Activated CD4-positive, CD25-positive, alpha-beta regulatory T cell treated with anti-CD3 and anti-CD28 coated beads, Interleukin-2, amount 50 U/mL, for 24 hours (primary cell): Measurements from ENCODE around the gene CSMD2.
"Not testable (repeated sequence)": the region's sequence is repeated elsewhere in the genome, so short reads cannot be mapped to it uniquely, and the experiment has no call there.

Experiments used
- ATAC-seq, 2 donors: fragments of 150-1000 bp; cut with Tn5 transposase; one replicate each; pipeline ENCODE4 v1.10.0; 2021; ENCODE audit warnings: mild to moderate bottlenecking in 1 of 2, moderate library complexity in 1 of 2

Gene CSMD2

GRCh38 chr1:33516428-33516827 lies 648.6 kb downstream of the CSMD2 start:
- ATAC-seq, result no peak

DNA sequence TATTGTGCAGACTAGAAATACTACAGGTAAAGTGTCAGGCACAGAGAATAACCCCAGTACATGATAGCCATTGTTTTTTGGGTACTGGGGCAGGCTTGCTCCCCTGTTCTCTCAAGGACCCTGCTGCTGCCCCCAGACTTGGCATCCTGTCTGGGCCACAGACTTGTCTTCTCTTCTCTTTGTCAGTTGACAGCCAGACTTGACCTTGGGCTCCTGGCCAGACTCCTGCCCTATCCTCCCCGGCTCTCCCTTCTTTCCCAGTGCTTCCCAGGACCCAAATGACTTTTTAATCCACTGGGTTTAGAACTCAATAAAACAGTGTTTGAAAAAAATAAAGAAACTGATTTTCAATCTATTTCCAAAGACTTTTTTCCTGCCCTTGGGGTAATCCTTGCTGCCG lies 649.4 kb downstream of the CSMD2 start:
- ATAC-seq, result no peak

- ATAC-seq, result no peak
These were observed 649.9 kb downstream of the CSMD2 start for GRCh38 chr1:33515112-33515511.

DNA sequence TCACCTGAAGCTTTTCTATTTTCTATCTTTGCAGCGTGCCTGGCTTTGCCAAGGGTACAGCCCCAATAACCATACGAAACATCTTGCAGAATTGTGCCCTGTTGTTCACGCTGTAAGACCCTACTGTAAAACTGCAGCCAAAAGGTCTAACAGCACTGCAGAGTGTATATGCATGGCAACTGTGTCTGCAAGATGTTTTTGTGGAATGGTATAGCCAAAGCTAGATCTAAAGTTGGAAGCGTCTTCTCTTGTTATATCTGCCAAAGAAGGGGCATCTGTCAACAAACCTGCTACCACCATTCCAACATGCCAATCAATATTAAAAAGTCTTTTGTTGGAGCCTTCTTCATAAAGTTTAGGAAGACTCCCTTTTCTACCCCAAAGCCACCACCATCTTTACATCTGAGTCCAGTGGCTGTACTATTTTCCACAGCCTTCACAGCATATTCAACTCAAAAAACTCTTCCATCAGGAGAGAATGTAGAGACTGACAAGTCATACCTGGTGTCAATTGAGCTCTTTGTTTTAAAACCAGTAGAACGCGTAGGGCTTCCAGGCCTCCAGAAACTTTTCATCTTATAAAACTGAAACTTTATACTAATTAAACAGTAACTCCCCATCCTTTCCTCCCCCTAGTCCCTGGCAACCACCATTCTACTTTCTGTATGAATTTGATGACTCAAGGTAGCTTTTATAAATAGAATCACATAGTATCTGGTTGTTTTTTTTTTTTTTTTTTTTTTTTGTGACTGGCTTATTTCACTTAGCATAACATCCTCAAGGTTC lies 652.6 kb downstream of the CSMD2 start:
- peak; percentile 28 to 33 for ATAC-seq

DNA sequence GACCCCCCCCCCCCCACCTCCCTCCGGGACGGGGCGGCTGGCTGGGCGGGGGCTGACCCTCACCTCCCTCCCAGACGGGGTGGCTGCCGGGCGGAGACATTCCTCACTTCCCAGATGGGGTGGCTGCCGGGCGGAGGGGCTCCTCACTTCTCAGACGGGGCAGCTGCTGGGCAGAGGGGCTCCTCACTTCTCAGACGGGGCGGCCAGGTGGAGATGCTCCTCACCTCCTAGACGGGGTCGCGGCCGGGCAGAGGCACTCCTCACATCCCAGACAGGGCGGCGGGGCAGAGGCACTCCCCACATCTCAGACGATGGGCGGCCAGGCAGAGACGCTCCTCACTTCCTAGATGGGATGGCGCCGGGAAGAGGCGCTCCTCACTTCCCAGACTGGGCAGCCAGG lies 655.8 kb downstream of the CSMD2 start:
- ATAC-seq, result not testable (repeated sequence)

- ATAC-seq, result no peak
These were observed 656.9 kb downstream of the CSMD2 start for GRCh38 chr1:33508151-33508550.

GRCh38 chr1:33507661-33508060 lies 657.4 kb downstream of the CSMD2 start:
- no peak for ATAC-seq

GRCh38 chr1:33503506-33503905 lies 661.5 kb downstream of the CSMD2 start:
- no peak for ATAC-seq

GRCh38 chr1:33502726-33503125 lies 662.3 kb downstream of the CSMD2 start:
- no peak for ATAC-seq

GRCh38 chr1:33501774-33502173 lies 663.3 kb downstream of the CSMD2 start:
- ATAC-seq, result no peak

GRCh38 chr1:33501309-33501708 lies 663.7 kb downstream of the CSMD2 start:
- no peak for ATAC-seq

GRCh38 chr1:33500547-33500946 lies 664.5 kb downstream of the CSMD2 start:
- no peak for ATAC-seq

DNA sequence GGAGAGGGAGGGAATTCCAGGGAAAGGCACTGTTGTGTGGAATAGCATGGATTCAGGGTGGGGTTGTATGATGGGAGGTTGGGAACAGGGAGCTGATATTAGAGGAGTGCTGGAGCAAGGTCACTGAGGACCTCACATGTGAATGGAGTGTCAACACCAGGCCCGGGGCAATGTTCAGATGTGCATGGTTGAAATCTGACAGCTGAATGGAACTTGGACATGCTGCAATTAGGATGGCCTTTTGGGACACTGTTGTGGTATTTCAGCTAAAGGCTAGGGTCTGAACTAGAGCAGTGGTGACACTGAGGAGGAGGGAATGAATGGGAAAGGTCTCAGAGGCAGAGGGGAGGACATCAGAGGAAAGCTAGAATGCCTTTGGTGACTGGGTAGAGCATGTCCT lies 667.6 kb downstream of the CSMD2 start:
- ATAC-seq, result no peak

DNA sequence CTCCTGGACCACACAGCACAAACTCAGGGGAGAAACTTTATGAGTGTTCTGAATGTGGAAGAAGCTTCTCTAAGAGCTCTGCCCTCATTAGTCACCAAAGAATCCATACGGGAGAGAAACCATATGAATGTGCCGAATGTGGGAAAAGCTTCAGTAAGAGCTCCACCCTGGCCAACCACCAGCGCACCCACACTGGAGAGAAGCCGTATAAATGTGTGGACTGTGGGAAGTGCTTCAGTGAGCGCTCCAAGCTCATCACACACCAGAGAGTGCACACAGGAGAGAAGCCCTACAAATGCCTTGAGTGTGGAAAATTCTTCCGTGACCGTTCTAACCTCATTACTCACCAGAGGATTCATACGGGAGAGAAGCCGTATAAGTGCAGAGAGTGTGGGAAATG lies 670.1 kb downstream of the CSMD2 start:
- ATAC-seq, result no peak

GRCh38 chr1:33488624-33489023 lies 676.4 kb downstream of the CSMD2 start:
- ATAC-seq, result no peak

DNA sequence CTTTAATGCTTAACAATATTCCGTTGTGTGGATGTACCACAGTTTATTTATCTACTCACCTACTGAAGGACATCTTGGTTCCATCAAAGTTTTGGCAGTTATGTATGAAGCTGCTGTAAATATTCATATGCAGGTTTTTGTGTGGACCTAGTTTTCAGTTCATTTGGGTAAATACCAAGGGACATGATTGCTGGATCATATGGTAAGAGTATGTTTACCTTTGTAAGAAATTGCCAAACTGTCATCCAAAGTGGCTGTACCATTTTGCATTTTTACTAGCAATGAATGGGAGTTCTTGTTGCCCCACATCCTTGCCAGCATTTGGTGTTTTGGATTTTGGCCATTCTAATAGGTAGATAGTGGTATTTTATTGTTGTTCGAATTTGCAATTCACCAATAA lies 682.6 kb downstream of the CSMD2 start:
- no peak for ATAC-seq

DNA sequence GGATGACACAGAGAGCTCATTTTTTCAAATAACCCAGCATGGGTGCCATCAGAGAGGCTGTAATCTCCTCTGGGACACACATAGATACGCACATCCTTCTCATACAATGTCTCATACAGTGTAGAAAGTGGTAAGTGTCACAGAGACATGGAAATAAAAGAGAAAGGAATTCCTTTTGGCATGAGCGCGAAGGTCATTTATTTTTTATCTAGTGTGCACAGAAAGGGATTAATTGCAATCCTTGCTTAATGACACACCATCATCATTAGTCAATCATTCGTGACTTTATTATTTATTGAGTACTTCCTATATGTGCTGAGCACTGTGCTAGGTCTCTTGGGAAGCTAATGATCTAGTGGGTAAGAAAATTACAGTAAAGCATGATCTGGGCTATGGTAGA lies 687.6 kb downstream of the CSMD2 start:
- ATAC-seq, result no peak

DNA sequence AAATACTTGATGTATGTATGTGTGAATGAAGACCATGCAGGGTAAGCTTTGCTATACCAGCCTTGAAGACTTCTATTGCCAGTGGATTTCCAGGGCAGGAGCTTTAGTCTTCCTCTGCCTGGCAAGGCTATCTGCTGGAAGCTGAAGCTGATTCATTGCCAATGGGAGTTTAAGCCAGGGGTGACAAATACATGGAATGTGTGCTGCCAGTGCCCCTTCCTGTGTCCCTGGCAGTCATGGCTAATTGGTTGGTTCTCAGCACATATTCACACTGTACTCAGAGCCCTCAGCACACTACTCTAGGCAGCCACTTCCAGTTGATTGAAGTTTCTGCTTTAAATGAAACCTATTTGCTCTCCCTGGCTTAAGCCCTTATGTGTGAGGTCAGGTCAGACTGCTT lies 691.1 kb downstream of the CSMD2 start:
- no peak for ATAC-seq

DNA sequence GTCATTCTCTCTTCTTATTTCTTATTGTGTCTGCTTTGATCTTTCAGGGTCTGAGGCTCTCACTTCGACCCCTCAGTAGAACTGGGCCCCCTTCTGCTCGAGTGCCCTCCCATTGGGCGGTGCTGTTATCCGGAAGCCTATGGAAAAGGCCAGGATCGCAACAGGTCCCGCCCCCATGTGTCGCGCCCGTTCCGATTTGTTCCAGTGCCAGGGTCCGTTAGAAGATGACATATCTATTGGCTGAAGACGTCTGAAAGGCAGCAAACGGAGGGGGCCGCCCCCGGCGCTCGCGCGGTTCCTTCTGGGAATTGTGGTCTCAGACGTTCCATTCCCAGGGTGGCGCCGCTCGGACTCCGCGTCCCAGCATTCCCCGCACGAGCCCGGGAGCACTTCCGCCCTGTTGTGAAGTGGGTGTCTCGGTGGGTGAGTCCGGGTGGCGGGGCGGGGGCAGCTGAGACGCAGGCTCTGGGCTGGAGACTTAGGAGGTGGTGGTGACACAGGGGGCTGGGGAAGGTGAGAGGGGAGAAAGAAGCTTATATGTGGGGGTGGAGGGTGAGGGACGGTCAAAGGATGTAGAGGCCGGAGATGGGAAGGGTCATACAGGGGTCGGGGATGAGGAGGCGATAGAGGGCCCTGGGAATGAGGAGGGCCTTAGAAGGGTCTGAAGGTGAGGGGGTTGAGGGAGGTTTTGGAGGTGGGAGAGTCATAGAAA lies 692.6 kb downstream of the CSMD2 start, which contains the start of gene ZSCAN20:
ZSCAN20 (plus strand) TSS at position 377 of the 712 bp plus-strand sequence. CDS start 6,644 bp downstream, outside the sequence.
- peak; percentile 96 for ATAC-seq

GRCh38 chr1:33471416-33471815 lies 693.6 kb downstream of the CSMD2 start:
- ATAC-seq, result no peak

DNA sequence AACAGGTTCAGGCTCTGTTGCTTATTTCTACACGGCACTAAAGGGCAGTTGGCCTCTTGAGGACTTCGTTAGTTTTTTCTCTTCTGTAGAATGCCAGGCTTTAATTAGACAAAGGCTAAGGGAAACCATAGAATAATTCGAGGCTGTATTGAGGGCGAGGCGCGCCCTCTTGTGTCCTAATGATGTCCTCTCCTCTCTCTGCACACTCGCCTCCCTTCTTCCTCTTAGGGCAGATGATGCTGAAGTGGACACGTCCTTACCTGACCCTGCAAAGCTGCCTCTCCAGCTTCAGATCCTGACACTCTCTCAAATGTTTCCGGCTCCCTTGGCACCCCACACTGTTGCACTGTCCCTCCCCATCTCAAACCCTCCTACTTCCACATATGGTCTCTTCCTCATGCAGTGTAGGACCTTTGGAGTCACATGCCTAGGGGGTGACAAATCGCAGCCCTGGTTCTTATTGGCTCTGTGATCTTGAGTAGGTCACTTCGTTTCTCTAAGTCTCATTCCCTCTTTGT lies 694.5 kb downstream of the CSMD2 start:
- ATAC-seq, result peak; percentile 16 to 37

DNA sequence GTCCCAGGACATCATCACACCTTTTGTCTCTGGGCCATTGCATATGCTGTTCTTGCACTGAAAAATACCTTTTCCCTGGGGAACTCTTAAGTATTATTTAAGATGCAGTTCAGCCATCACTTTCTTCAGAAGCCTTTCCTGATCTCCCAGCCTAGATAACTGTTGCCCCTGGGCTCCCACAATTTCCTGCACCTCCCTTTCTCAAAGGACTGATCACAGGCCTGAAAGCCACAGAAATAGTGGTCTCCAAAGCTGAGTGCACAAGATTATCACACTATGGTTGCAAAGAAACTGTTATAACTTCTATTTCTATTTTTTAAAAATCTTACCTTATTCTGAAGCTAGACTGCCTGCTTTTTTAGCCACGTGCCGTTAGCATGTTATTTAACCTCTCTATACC lies 695.3 kb downstream of the CSMD2 start:
- no peak for ATAC-seq

DNA sequence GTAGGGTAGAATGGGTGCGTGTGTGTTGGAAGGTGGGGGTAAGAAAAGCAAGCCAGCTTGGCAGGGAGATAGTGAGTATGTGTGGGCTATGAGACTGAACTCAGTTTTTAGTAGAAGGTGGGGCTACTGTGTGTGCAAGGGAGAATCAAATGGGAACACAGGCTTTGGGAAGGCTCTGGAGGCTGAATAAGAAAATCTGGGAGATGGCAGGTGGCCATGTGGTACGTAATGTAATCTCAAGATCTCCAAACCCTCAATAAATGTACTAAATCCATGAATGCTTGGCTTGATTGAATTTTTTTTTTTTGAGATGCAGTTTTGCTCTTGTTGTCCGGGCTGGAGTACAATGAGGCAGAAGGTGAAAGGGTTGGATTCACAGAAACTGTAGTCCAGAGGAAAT lies 696.1 kb downstream of the CSMD2 start:
- ATAC-seq, result no peak

GRCh38 chr1:33468531-33468930 lies 696.5 kb downstream of the CSMD2 start:
- ATAC-seq, result no peak
